Colonic mucosa (tissue), 4 donors: ENCODE results near the gene C6orf89. TPM values are rescaled to one million over a fixed set of nuclear protein-coding genes. Genes with fewer than 3 reads are reported as not detected.

Experiments
- DNase-seq: peaks from one replicate; pipeline ENCODE4 v3.0.0-alpha.2; 2020
- H3K27ac ChIP-seq: fragments of 200-600 bp; one replicate; pipeline ENCODE4 v1.8.0; 2021
- H3K27me3 ChIP-seq: fragments of 200-600 bp; one replicate; pipeline ENCODE4 v1.8.0; 2021
- H3K36me3 ChIP-seq: fragments of 200-600 bp; one replicate; pipeline ENCODE4 v1.8.0; 2021
- H3K4me1 ChIP-seq: fragments of 200-600 bp; one replicate; pipeline ENCODE4 v1.8.0; 2021; ENCODE audit warnings: mild to moderate bottlenecking
- H3K4me3 ChIP-seq: fragments of 200-600 bp; one replicate; pipeline ENCODE4 v1.8.0; 2021
- H3K9ac ChIP-seq, 2 donors: one replicate each; pipeline ENCODE4 v1.7.0; 2013; ENCODE audit warnings: control low read depth in 2 of 2, low read depth in 2 of 2, low read length in 2 of 2
- H3K9me3 ChIP-seq: fragments of 200-600 bp; one replicate; pipeline ENCODE4 v1.8.0; 2021
- CTCF ChIP-seq: fragments of 200-600 bp; IDR thresholded peaks from one replicate; pipeline ENCODE4 v1.8.0; 2022; ENCODE audit warnings: antibody characterized with exemption, mild to moderate bottlenecking
- intact Hi-C: fragments of 100-400 bp; cut with DNase I; formaldehyde crosslinking; loops from one replicate; pipeline ENCODE4 v1.14.1; 2022
- total RNA-seq, 2 donors: library from RNA; stranded (reverse); fragmentation: NEBNext Ultra II Directional in 1 of 2; extraction: Animal tissue kit (Norgen Biotek cat#: 25700) in 1 of 2; gene quantifications; one replicate each; pipeline ENCODE4 v1.2.1, GENCODE V29; 2021
- donor health status: healthy.
- donor health status: DM: no; HTN: no; CAD: no.
- donor health status: DM: no; HTN: no; CAD: no.

The C6orf89 gene
- total RNA-seq, 2 donors from 2014 or later = 46.3 to 49.5 TPM

GRCh38 chr6:36920546-36920945 is 34.8 kb downstream of the C6orf89 start:
- H3K9me3 ChIP-seq = no peaks in the 10 kb centered on the region
- no peak for DNase-seq
- no peaks in the 10 kb centered on the region for H3K4me1 ChIP-seq
- no peaks in the 10 kb centered on the region for H3K36me3 ChIP-seq
- no peak overlapping the region for H3K27ac ChIP-seq
- no peaks in the 10 kb centered on the region for H3K27me3 ChIP-seq
- H3K4me3 ChIP-seq = no peak overlapping the region
- H3K9ac ChIP-seq = no peak overlapping the region
- intact Hi-C loops = no loop called here
- no peak for TF ChIP-seq CTCF

- Histone ChIP-seq H3K4me3 (no peak overlapping the region), H3K4me1 (no peaks in the 10 kb centered on the region), H3K27ac (no peak overlapping the region), H3K9ac (no peak overlapping the region), H3K9me3 (no peaks in the 10 kb centered on the region), H3K36me3 (no peaks in the 10 kb centered on the region), H3K27me3 (no peaks in the 10 kb centered on the region)
- no peak for TF ChIP-seq CTCF
- no peak for DNase-seq
- intact Hi-C loops = no loop called here
These were observed 38.4 kb downstream of the C6orf89 start for GRCh38 chr6:36924131-36924530.

- DNase-seq = no peak
- Histone ChIP-seq H3K9ac (no peak overlapping the region), H3K4me3 (no peak overlapping the region), H3K36me3 (no peaks in the 10 kb centered on the region), H3K4me1 (no peaks in the 10 kb centered on the region), H3K27me3 (no peaks in the 10 kb centered on the region), H3K27ac (no peak overlapping the region), H3K9me3 (no peaks in the 10 kb centered on the region)
- TF ChIP-seq CTCF = no peak
- intact Hi-C loops = no loop called here
These were observed 39.1 kb downstream of the C6orf89 start for GRCh38 chr6:36924778-36925374.

- H3K27me3 ChIP-seq = no peaks in the 10 kb centered on the region
- intact Hi-C loops = no loop called here
- no peak for TF ChIP-seq CTCF
- no peaks in the 10 kb centered on the region for H3K36me3 ChIP-seq
- no peak overlapping the region for H3K27ac ChIP-seq
- no peak overlapping the region for H3K4me3 ChIP-seq
- no peaks in the 10 kb centered on the region for H3K9me3 ChIP-seq
- H3K9ac ChIP-seq = no peak overlapping the region
- H3K4me1 ChIP-seq = no peaks in the 10 kb centered on the region
- no peak for DNase-seq
These were observed 40.1 kb downstream of the C6orf89 start for GRCh38 chr6:36925809-36926208.

GRCh38 chr6:36926708-36927513 is 41.2 kb downstream of the C6orf89 start:
- no peak for TF ChIP-seq CTCF
- H3K27me3 ChIP-seq = no peaks in the 10 kb centered on the region
- no peak overlapping the region for H3K27ac ChIP-seq
- no peaks in the 10 kb centered on the region for H3K36me3 ChIP-seq
- H3K9ac ChIP-seq = no peak overlapping the region
- intact Hi-C loops = no loop called here
- H3K4me1 ChIP-seq = no peaks in the 10 kb centered on the region
- DNase-seq = no peak
- no peaks in the 10 kb centered on the region for H3K9me3 ChIP-seq
- H3K4me3 ChIP-seq = no peak overlapping the region
